Panc1 (cell line): ENCODE data around the gene LYPD6B. TPM values are rescaled to one million over a fixed set of nuclear protein-coding genes. Genes with fewer than 3 reads are reported as not detected.

Source experiments
- ATAC-seq: fragments of 200-7000 bp; cut with Tn5 transposase; 2 replicates; pipeline ENCODE4 v1.9.1; 2020; ENCODE audit warnings: mild to moderate bottlenecking, moderate library complexity
- BruUV-seq: library from RNA; stranded (reverse); fragments of 400-500 nt; replicated peaks from 2 replicates; lab custom pipeline; 2021; lab: Mats Ljungman, UMichigan
- CTCF ChIA-PET: fragments of 300-600 bp; sonication (Branson Sonifier 250); formaldehyde crosslinking; loops from one replicate; lab custom pipeline; 2022; ENCODE audit warnings: antibody characterized with exemption; lab: Charles Lee
- POLR2A ChIA-PET: fragments of 300-600 bp; sonication (Branson Sonifier 250); formaldehyde crosslinking; loops from one replicate; lab custom pipeline; 2022; ENCODE audit warnings: antibody characterized with exemption; lab: Charles Lee
- DNase-seq: peaks from one replicate; pipeline ENCODE4 v3.0.0-alpha.2; 2010; ENCODE audit warnings: low read depth, low spot score
- H3K27ac ChIP-seq: 2 replicates; pipeline ENCODE4 v1.5.1; 2011; ENCODE audit warnings: mild to moderate bottlenecking, low read length, inconsistent platforms
- H3K27me3 ChIP-seq: fragments of 200-500 bp; sonication (Bioruptor generic); 2 replicates; pipeline ENCODE4 v1.6.0; 2014; ENCODE audit warnings: low read length, inconsistent platforms; ENCODE audit not compliant: control insufficient read depth, insufficient read depth
- H3K36me3 ChIP-seq: fragments of 200-500 bp; sonication (Bioruptor generic); 2 replicates; pipeline ENCODE4 v1.5.1; 2014; ENCODE audit warnings: inconsistent platforms, mild to moderate bottlenecking, low read length, moderate library complexity; ENCODE audit not compliant: control insufficient read depth, insufficient read depth
- H3K4me1 ChIP-seq: 2 replicates; pipeline ENCODE4 v1.5.1; 2011; ENCODE audit warnings: inconsistent platforms, mild to moderate bottlenecking, low read length, moderate library complexity; ENCODE audit not compliant: control insufficient read depth, insufficient read depth
- H3K4me3 ChIP-seq, 2 experiments: 2 replicates each; pipeline ENCODE4 v1.5.1; 2011 to 2012; ENCODE audit warnings: low read depth in 2 of 2, low read length in 2 of 2, mild to moderate bottlenecking in 2 of 2, inconsistent platforms in 1 of 2, moderate library complexity in 1 of 2
- H3K9me3 ChIP-seq: fragments of 200-500 bp; sonication (Bioruptor generic); 2 replicates; pipeline ENCODE4 v1.5.1; 2014; ENCODE audit warnings: low read depth, mild to moderate bottlenecking, inconsistent platforms, low read length, moderate library complexity; ENCODE audit not compliant: control insufficient read depth, insufficient read depth
- POLR2AphosphoS5 ChIP-seq: IDR thresholded peaks from 2 replicates; pipeline ENCODE4 v1.6.1; 2012; ENCODE audit warnings: mild to moderate bottlenecking, low read depth, low read length, moderate library complexity
- SIN3A ChIP-seq: IDR thresholded peaks from 2 replicates; pipeline ENCODE4 v1.6.1; 2012; ENCODE audit warnings: low read depth, mild to moderate bottlenecking, low read length, moderate library complexity, borderline replicate concordance; ENCODE audit not compliant: insufficient read depth
- TCF7L2 ChIP-seq: IDR thresholded peaks from 2 replicates; pipeline ENCODE4 v1.6.1; 2011; ENCODE audit warnings: mild to moderate bottlenecking, low read depth, low read length, inconsistent platforms
- in situ Hi-C: cut with HindIII; loops from 2 replicates; pipeline ENCODE4 v1.10.0; 2016; ENCODE audit warnings: low sequenced_read_pairs, low pct_unique_long_range_greater_than_20kb
- intact Hi-C: fragments of 100-400 bp; cut with micrococcal nuclease; formaldehyde crosslinking; loops from one replicate; pipeline ENCODE4 v1.10.0; 2022; ENCODE audit not compliant: unreplicated experiment
- total RNA-seq: library from RNA; stranded (reverse); gene quantifications from one replicate; pipeline ENCODE4 v1.2.1, GENCODE V29; 2021; ENCODE audit not compliant: unreplicated experiment
- TF ChIP-seq, protein P1 (sequence below): fragments of 450-650 bp; IDR thresholded peaks from 2 replicates; pipeline ENCODE4 v1.5.1; 2017; ENCODE audit warnings: mild to moderate bottlenecking
- TF ChIP-seq, protein P2 (sequence below), 2 experiments: IDR thresholded peaks; 2 replicates each; pipeline ENCODE4 v1.6.1; 2011 to 2012; ENCODE audit warnings: low read depth in 2 of 2, control low read depth in 1 of 2, low read length in 1 of 2, mild to moderate bottlenecking in 1 of 2, moderate library complexity in 1 of 2; ENCODE audit not compliant: insufficient read depth in 1 of 2

LYPD6B gene
- total RNA-seq, 1 experiment from 2014 or later: 2.2 TPM

DNA sequence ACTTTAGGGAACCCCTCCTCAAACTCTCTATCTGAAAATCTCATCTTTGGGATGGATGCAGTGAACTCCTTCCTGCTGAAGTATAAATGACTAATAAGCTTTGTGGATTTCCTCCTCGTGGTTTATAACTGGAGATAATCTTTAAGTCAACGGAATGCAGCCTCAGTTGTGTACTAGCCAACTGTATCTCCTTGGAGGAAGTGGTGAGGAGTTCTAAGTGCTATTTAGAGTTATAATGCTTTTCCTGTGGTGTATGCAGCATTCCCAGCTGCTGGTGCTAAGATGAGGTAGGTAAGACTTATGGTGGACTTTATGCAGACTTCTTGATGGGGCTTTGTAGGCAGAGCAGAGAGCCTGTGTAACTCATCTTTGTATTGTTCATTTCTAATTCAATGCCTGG lies 90.9 kb downstream of the LYPD6B start:
- no peak overlapping the region for H3K4me3 ChIP-seq
- no peaks in the 10 kb centered on the region for H3K27me3 ChIP-seq
- no peak overlapping the region for H3K27ac ChIP-seq
- intact Hi-C loops: no loop called here
- ATAC-seq (no peak), DNase-seq (no peak)
- in situ Hi-C loops: no loop called here
- H3K36me3 ChIP-seq: no peaks in the 10 kb centered on the region
- no peaks in the 10 kb centered on the region for H3K4me1 ChIP-seq
- CTCF ChIA-PET: no interaction called here
- no peak for TF ChIP-seq TCF7L2
- no peak for TF ChIP-seq POLR2AphosphoS5
- TF ChIP-seq, protein P1, sequence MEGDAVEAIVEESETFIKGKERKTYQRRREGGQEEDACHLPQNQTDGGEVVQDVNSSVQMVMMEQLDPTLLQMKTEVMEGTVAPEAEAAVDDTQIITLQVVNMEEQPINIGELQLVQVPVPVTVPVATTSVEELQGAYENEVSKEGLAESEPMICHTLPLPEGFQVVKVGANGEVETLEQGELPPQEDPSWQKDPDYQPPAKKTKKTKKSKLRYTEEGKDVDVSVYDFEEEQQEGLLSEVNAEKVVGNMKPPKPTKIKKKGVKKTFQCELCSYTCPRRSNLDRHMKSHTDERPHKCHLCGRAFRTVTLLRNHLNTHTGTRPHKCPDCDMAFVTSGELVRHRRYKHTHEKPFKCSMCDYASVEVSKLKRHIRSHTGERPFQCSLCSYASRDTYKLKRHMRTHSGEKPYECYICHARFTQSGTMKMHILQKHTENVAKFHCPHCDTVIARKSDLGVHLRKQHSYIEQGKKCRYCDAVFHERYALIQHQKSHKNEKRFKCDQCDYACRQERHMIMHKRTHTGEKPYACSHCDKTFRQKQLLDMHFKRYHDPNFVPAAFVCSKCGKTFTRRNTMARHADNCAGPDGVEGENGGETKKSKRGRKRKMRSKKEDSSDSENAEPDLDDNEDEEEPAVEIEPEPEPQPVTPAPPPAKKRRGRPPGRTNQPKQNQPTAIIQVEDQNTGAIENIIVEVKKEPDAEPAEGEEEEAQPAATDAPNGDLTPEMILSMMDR: no peak
- no peak for TF ChIP-seq SIN3A
- TF ChIP-seq, protein P2, sequence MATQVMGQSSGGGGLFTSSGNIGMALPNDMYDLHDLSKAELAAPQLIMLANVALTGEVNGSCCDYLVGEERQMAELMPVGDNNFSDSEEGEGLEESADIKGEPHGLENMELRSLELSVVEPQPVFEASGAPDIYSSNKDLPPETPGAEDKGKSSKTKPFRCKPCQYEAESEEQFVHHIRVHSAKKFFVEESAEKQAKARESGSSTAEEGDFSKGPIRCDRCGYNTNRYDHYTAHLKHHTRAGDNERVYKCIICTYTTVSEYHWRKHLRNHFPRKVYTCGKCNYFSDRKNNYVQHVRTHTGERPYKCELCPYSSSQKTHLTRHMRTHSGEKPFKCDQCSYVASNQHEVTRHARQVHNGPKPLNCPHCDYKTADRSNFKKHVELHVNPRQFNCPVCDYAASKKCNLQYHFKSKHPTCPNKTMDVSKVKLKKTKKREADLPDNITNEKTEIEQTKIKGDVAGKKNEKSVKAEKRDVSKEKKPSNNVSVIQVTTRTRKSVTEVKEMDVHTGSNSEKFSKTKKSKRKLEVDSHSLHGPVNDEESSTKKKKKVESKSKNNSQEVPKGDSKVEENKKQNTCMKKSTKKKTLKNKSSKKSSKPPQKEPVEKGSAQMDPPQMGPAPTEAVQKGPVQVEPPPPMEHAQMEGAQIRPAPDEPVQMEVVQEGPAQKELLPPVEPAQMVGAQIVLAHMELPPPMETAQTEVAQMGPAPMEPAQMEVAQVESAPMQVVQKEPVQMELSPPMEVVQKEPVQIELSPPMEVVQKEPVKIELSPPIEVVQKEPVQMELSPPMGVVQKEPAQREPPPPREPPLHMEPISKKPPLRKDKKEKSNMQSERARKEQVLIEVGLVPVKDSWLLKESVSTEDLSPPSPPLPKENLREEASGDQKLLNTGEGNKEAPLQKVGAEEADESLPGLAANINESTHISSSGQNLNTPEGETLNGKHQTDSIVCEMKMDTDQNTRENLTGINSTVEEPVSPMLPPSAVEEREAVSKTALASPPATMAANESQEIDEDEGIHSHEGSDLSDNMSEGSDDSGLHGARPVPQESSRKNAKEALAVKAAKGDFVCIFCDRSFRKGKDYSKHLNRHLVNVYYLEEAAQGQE (IDR thresholded peaks at IDR 0.05; ENCODE audit: insufficient read depth in 1 of 2, low read depth in 2 of 2, low read length in 1 of 2): no peak
- POLR2A ChIA-PET: no interaction called here
- no TSS peak for BruUV-seq
- no peaks in the 10 kb centered on the region for H3K9me3 ChIP-seq

DNA sequence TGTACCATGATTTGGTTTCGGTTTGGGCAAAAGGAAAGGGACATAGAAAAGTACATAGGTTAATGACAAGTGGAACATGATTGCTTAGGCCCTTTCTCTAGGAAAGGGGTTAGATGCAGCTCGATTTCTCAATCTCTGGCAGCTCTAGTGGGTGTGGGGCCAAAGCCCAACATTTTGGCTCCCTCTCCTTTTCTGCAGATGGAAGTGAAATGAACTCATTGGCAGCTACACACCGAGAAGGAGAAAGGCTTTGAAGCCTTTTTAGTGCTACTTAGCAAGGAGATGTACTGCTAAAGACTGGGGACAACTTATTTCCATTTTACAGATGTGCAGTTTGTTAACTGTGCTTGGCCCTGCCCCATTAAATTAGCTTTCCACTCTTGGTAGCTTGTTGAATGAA lies 93.8 kb downstream of the LYPD6B start:
- no peak overlapping the region for H3K4me3 ChIP-seq
- TF ChIP-seq SIN3A: no peak
- no peak for TF ChIP-seq TCF7L2
- H3K27ac ChIP-seq: no peak overlapping the region
- no peaks in the 10 kb centered on the region for H3K4me1 ChIP-seq
- POLR2A ChIA-PET: no interaction called here
- H3K9me3 ChIP-seq: no peaks in the 10 kb centered on the region
- in situ Hi-C loops (no loop called here), intact Hi-C loops (no loop called here)
- no TSS peak for BruUV-seq
- H3K27me3 ChIP-seq: no peaks in the 10 kb centered on the region
- H3K36me3 ChIP-seq: no peaks in the 10 kb centered on the region
- DNase-seq (no peak), ATAC-seq (no peak)
- CTCF ChIA-PET: no interaction called here

DNA sequence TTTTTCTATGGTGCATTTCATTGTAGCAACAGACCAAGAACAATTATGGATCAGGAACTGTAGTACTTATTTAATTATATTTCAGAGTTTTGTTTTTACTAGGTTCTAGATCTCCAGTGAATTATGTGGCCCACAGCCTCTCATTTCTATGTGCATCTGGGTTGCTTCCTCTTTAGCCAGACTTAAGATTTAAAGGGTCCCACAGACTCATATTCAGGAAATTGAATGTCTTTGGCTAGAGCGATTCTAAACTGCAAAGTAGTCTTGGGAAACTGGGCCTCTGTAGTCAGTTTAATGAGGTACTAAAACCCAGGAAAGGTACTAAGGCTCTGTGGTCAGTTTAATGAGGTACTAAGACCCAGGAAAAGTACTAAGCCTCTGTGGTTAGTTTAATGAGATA lies 94.4 kb downstream of the LYPD6B start:
- Histone ChIP-seq H3K27ac (no peak overlapping the region), H3K4me3 (no peak overlapping the region), H3K36me3 (no peaks in the 10 kb centered on the region), H3K9me3 (no peaks in the 10 kb centered on the region), H3K27me3 (no peaks in the 10 kb centered on the region), H3K4me1 (no peaks in the 10 kb centered on the region)
- BruUV-seq: no TSS peak
- ChIA-PET CTCF (no interaction called here), POLR2A (no interaction called here)
- intact Hi-C loops: no loop called here
- in situ Hi-C loops: no loop called here
- DNase-seq (no peak), ATAC-seq (no peak)
- TF ChIP-seq POLR2AphosphoS5: no peak
- TF ChIP-seq SIN3A: no peak
- TF ChIP-seq, protein P2 (IDR thresholded peaks at IDR 0.05; ENCODE audit: insufficient read depth in 1 of 2, low read depth in 2 of 2, low read length in 1 of 2): no peak
- TF ChIP-seq, protein P1: no peak
- no peak for TF ChIP-seq TCF7L2
